GM21619 (cell line): ENCODE data around the gene VPS41.

Experiments
- ATAC-seq: cut with Tn5 transposase; IDR thresholded peaks from one replicate; pipeline ENCODE4 v1.9.1; 2021; ENCODE audit not compliant: unreplicated experiment

VPS41 gene

GRCh38 chr7:38674513-38674912 is 234.5 kb downstream of the VPS41 start:
- no peak for ATAC-seq

- ATAC-seq, result no peak
Measured at GRCh38 chr7:38673795-38674194, 235.2 kb downstream of the VPS41 start.
